ENCODE results near the gene COX7A2L. TPM values are rescaled to one million over a fixed set of nuclear protein-coding genes. Genes with fewer than 3 reads are reported as not detected.

The COX7A2L gene
- total and polyA plus RNA-seq, 2 donors (not counting 1 experiment from before 2014, with no cell fraction given) = 39.4 to 66.7 TPM

GRCh38 chr2:42307180-42307579 lies 53.8 kb downstream of the COX7A2L start:
- CTCF ChIA-PET = no interaction called here
- Histone ChIP-seq H3K27ac (ENCODE audit: low read length in 2 of 2) (no peak overlapping the region), H3K9ac (ENCODE audit: low read length) (no peak overlapping the region), H3K79me2 (ENCODE audit: control insufficient read depth, insufficient read depth, low read length) (no peaks in the 10 kb centered on the region), H3K4me3 (ENCODE audit: control extremely low read depth in 1 of 5, extremely low read depth in 1 of 5, insufficient read depth in 1 of 5, low read depth in 2 of 5, low read length in 4 of 5) (no peak overlapping the region), H3K4me2 (replicated peaks; ENCODE audit: low read depth, low read length, poor library complexity, severe bottlenecking) (no peak overlapping the region), H2AFZ (ENCODE audit: insufficient read depth, low read depth, low read length, poor library complexity, severe bottlenecking) (no peak overlapping the region), H3K4me1 (ENCODE audit: control insufficient read depth in 2 of 2, insufficient read depth in 2 of 2, low read length in 2 of 2) (no peaks in the 10 kb centered on the region), H4K20me1 (ENCODE audit: control insufficient read depth, insufficient read depth, low read length, poor library complexity, severe bottlenecking) (no peaks in the 10 kb centered on the region), H3K9me3 (ENCODE audit: control extremely low read depth in 1 of 3, control insufficient read depth in 2 of 3, insufficient read depth in 1 of 3, low read length in 2 of 3) (peaks cover 0 to 1% (median 0%) of the 10 kb centered on the region in 3 donors), H3K27me3 (replicated peaks in 1 of 4; ENCODE audit: control extremely low read depth in 1 of 4, control insufficient read depth in 3 of 4, insufficient read depth in 4 of 4, low read length in 3 of 4) (no peaks in the 10 kb centered on the region), H3K36me3 (replicated peaks in 1 of 2; ENCODE audit: control extremely low read depth in 1 of 2, control insufficient read depth in 1 of 2, extremely low read depth in 1 of 2, insufficient read depth in 2 of 2, low read length in 1 of 2) (peaks cover 10 to 67% of the 10 kb centered on the region in 2 experiments)
- Mint-ChIP-seq H3K4me3 (no peak overlapping the region), H3K27ac (no peak overlapping the region), H3K9me3 (ENCODE audit: insufficient read depth) (no peaks in the 10 kb centered on the region), H3K27me3 (no peaks in the 10 kb centered on the region), H3K4me1 (no peaks in the 10 kb centered on the region)
- DNase-seq (no peak), ATAC-seq (ENCODE audit: low read depth) (no peak)
- intact Hi-C loops (cut with micrococcal nuclease) = no loop called here
- POLR2A ChIA-PET = no interaction called here
- no peak for TF ChIP-seq EZH2 (IDR thresholded peaks at IDR 0.05; ENCODE audit: borderline replicate concordance, insufficient read depth, low read depth, low read length, poor library complexity, severe bottlenecking)
- TF ChIP-seq CTCF (IDR thresholded peaks at IDR 0.05) = no peak

- Histone ChIP-seq H3K36me3 (replicated peaks in 1 of 2; ENCODE audit: control extremely low read depth in 1 of 2, control insufficient read depth in 1 of 2, extremely low read depth in 1 of 2, insufficient read depth in 2 of 2, low read length in 1 of 2) (peaks cover 19 to 79% of the 10 kb centered on the region in 2 experiments), H3K79me2 (ENCODE audit: control insufficient read depth, insufficient read depth, low read length) (no peaks in the 10 kb centered on the region), H2AFZ (ENCODE audit: insufficient read depth, low read depth, low read length, poor library complexity, severe bottlenecking) (no peak overlapping the region), H3K4me3 (ENCODE audit: control extremely low read depth in 1 of 5, extremely low read depth in 1 of 5, insufficient read depth in 1 of 5, low read depth in 2 of 5, low read length in 4 of 5) (no peak overlapping the region), H3K27me3 (replicated peaks in 1 of 4; ENCODE audit: control extremely low read depth in 1 of 4, control insufficient read depth in 3 of 4, insufficient read depth in 4 of 4, low read length in 3 of 4) (no peaks in the 10 kb centered on the region), H3K4me2 (replicated peaks; ENCODE audit: low read depth, low read length, poor library complexity, severe bottlenecking) (no peak overlapping the region), H3K4me1 (ENCODE audit: control insufficient read depth in 2 of 2, insufficient read depth in 2 of 2, low read length in 2 of 2) (no peaks in the 10 kb centered on the region), H3K9ac (ENCODE audit: low read length) (no peak overlapping the region), H3K27ac (ENCODE audit: low read length in 2 of 2) (no peak overlapping the region), H3K9me3 (ENCODE audit: control extremely low read depth in 1 of 3, control insufficient read depth in 2 of 3, insufficient read depth in 1 of 3, low read length in 2 of 3) (peaks cover 0 to 1% (median 0%) of the 10 kb centered on the region in 3 donors), H4K20me1 (ENCODE audit: control insufficient read depth, insufficient read depth, low read length, poor library complexity, severe bottlenecking) (no peaks in the 10 kb centered on the region)
- ATAC-seq (ENCODE audit: low read depth) (no peak), DNase-seq (no peak)
- intact Hi-C loops (cut with micrococcal nuclease) = no loop called here
- Mint-ChIP-seq H3K9me3 (ENCODE audit: insufficient read depth) (no peaks in the 10 kb centered on the region), H3K27me3 (no peaks in the 10 kb centered on the region), H3K4me3 (no peak overlapping the region), H3K4me1 (no peaks in the 10 kb centered on the region), H3K27ac (peak overlapping the region; percentile 10)
- ChIA-PET POLR2A (no interaction called here), CTCF (no interaction called here)
- TF ChIP-seq EZH2 (IDR thresholded peaks at IDR 0.05; ENCODE audit: borderline replicate concordance, insufficient read depth, low read depth, low read length, poor library complexity, severe bottlenecking) (no peak), CTCF (IDR thresholded peaks at IDR 0.05) (no peak)
- 100% methylated on average over 1 of the region's 2 CpGs for WGBS (ENCODE audit: insufficient coverage)
Measured at GRCh38 chr2:42304059-42304713, 56.8 kb downstream of the COX7A2L start.
